ENCODE results near the gene PADI2.
A peak's percentile ranks its signal among the peaks of the same experiment; 100 is the strongest.

The PADI2 gene

GRCh38 chr1:17056551-17056950, 62.7 kb downstream of the PADI2 start:
- DNase-seq (ENCODE audit: low read depth in 2 of 2): no peak

- no peak for DNase-seq (ENCODE audit: low read depth in 2 of 2)
Measured at GRCh38 chr1:17055801-17056200, 63.5 kb downstream of the PADI2 start.

GRCh38 chr1:17053685-17054410, 65.4 kb downstream of the PADI2 start, which contains the start of gene SDHB:
SDHB (minus strand) TSS chr1:17054032; CDS start chr1:17054019, 13 bp downstream.
- DNase-seq (ENCODE audit: low read depth in 2 of 2): peak; percentile 97 to 98

- no peak for DNase-seq (ENCODE audit: low read depth in 2 of 2)
Measured at GRCh38 chr1:17053086-17053684, 66.1 kb downstream of the PADI2 start.

- DNase-seq (ENCODE audit: low read depth in 2 of 2): no peak
Measured at GRCh38 chr1:17052641-17053040, 66.6 kb downstream of the PADI2 start.

- DNase-seq (ENCODE audit: low read depth in 2 of 2): no peak
Measured at GRCh38 chr1:17052038-17052437, 67.2 kb downstream of the PADI2 start.

GRCh38 chr1:17047924-17048323, 71.3 kb downstream of the PADI2 start:
- DNase-seq (ENCODE audit: low read depth in 2 of 2): no peak

- DNase-seq (ENCODE audit: low read depth in 2 of 2): no peak
Measured at GRCh38 chr1:17046334-17046657, 73.0 kb downstream of the PADI2 start.

- DNase-seq (ENCODE audit: low read depth in 2 of 2): no peak
Measured at GRCh38 chr1:17045634-17046333, 73.5 kb downstream of the PADI2 start.

GRCh38 chr1:17045150-17045549, 74.1 kb downstream of the PADI2 start:
- no peak for DNase-seq (ENCODE audit: low read depth in 2 of 2)

GRCh38 chr1:17043676-17044075, 75.6 kb downstream of the PADI2 start:
- no peak for DNase-seq (ENCODE audit: low read depth in 2 of 2)

GRCh38 chr1:17040135-17040534, 79.1 kb downstream of the PADI2 start:
- DNase-seq (ENCODE audit: low read depth in 2 of 2): no peak

- DNase-seq (ENCODE audit: low read depth in 2 of 2): no peak
Measured at GRCh38 chr1:17039522-17039921, 79.7 kb downstream of the PADI2 start.

- DNase-seq (ENCODE audit: low read depth in 2 of 2): no peak
Measured at GRCh38 chr1:17033481-17033880, 85.8 kb downstream of the PADI2 start.

- DNase-seq (ENCODE audit: low read depth in 2 of 2): no peak
Measured at GRCh38 chr1:17032741-17033140, 86.5 kb downstream of the PADI2 start.

- DNase-seq (ENCODE audit: low read depth in 2 of 2): no peak
Measured at GRCh38 chr1:17031436-17031835, 87.8 kb downstream of the PADI2 start.

GRCh38 chr1:17030206-17030605, 89.0 kb downstream of the PADI2 start:
- DNase-seq (ENCODE audit: low read depth in 2 of 2): no peak

GRCh38 chr1:17028662-17029188, 90.5 kb downstream of the PADI2 start:
- no peak for DNase-seq (ENCODE audit: low read depth in 2 of 2)

- no peak for DNase-seq (ENCODE audit: low read depth in 2 of 2)
Measured at GRCh38 chr1:17027900-17028299, 91.4 kb downstream of the PADI2 start.

GRCh38 chr1:17027403-17027802, 91.8 kb downstream of the PADI2 start:
- no peak for DNase-seq (ENCODE audit: low read depth in 2 of 2)

GRCh38 chr1:17024721-17025120, 94.5 kb downstream of the PADI2 start:
- no peak for DNase-seq (ENCODE audit: low read depth in 2 of 2)

- DNase-seq (ENCODE audit: low read depth in 2 of 2): no peak
Measured at GRCh38 chr1:17023573-17023972, 95.7 kb downstream of the PADI2 start.

- no peak for DNase-seq (ENCODE audit: low read depth in 2 of 2)
Measured at GRCh38 chr1:17023102-17023501, 96.1 kb downstream of the PADI2 start.
